Lower leg skin (tissue), 3 donors: ENCODE measurements around the gene DOCK1.

Source experiments
- CTCF ChIP-seq, 3 donors: fragments of 450-650 bp; IDR thresholded peaks; one replicate each; pipeline ENCODE4 v1.5.1; 2016; ENCODE audit warnings: antibody characterized with exemption in 3 of 3, mild to moderate bottlenecking in 3 of 3, moderate library complexity in 2 of 3
- POLR2A ChIP-seq, 2 donors: fragments of 450-650 bp; IDR thresholded peaks; one replicate each; pipeline ENCODE4 v1.6.1; 2016 to 2017; ENCODE audit warnings: antibody characterized with exemption in 2 of 2, mild to moderate bottlenecking in 1 of 2, moderate library complexity in 1 of 2

GRCh38 chr10:127280446-127280845 lies 375.2 kb downstream of the DOCK1 start:
- no peak for TF ChIP-seq CTCF (IDR thresholded peaks at IDR 0.05)
- TF ChIP-seq POLR2A (IDR thresholded peaks at IDR 0.05): no peak
